HG03135 (cell line): Measurements from ENCODE around the gene GPR84.

Source experiments
- ATAC-seq: cut with Tn5 transposase; IDR thresholded peaks from one replicate; pipeline ENCODE4 v1.9.1; 2021; ENCODE audit warnings: mild to moderate bottlenecking, moderate library complexity; ENCODE audit not compliant: unreplicated experiment

GPR84 gene

DNA sequence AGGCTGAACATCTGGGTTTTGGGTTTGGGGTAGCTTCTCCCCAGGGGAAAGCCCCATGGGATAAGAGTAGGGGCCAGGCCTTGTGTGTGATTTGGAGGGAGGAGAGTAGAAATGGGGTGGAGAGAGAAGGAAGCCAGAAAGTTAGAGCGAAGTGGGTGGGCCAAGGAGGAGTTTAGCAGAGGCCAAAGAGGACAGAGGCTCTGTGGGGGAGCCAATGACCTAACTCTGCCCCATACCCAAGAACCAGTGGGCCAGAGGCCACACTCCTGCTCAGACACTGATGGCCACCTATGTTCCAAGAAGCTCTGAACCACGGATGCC is 10.9 kb upstream of the GPR84 start:
- ATAC-seq = no peak

DNA sequence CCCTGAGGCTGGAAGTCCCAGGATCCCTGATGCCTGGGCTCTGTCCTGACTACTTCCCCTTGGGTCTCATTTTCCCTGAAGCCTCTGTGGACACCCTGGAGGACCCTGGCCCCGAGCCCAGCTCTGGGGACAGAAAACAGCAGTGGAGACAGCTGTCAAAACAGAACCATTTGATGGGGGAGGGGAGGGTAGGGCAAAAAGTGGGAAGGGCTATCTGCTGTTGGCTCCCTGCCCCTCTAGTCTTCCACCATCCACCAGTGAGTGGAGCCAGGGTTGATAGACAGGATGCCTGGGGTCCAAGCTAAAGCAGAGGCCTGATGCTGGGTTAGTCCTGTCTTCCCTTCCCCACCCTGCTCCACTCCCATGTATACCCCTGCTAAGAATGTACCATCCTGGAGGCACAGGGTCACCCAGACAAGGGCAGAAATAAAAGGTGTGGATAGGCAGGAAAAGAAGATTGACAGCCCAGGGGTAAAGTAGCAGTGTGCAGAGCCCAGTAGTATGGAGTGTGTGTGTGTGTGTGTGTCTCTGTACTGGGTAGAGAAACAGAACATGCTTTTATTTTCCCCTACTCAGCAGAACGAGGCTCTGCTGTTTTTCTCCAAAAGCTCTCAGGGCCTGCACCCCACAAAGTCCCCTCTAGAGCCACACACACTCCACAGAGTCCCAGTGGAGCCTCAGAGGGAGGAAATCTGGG is 10.4 kb upstream of the GPR84 start:
- no peak for ATAC-seq

- ATAC-seq = no peak
Observed at GRCh38 chr12:54373649-54374561, 9.6 kb upstream of the GPR84 start.

DNA sequence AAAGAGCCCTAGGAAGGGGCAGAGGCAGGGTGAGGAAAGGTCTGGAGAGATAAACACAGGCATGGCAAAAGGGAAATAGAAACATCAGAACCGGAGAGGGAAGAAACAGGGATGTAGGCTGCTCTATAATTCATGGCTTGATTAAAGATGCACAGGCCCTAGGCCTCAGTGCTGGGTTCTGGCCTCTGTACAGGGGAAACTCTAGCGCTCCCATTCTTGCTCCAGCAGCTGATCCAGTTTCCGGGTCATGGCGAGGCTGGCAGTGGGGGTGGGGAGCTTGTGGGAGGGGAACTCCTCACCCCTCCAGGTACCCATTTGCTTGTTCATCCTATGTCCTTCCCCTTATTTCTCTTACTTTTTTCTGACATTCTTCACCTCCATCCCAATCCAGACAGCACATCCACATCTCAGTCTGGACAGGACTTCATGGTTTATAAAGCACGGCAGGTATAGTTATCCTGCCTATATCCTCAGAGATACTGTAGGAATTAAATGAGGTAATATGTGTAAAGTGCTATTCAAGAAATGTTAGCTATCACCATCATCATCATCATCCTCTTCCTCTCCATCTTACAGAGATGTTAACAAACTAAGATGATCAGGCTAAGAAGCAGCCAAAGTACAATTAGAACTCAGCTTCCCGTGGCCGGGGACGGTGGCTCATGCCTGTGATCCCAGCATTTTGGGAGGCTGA is 8.0 kb upstream of the GPR84 start:
- ATAC-seq = no peak

DNA sequence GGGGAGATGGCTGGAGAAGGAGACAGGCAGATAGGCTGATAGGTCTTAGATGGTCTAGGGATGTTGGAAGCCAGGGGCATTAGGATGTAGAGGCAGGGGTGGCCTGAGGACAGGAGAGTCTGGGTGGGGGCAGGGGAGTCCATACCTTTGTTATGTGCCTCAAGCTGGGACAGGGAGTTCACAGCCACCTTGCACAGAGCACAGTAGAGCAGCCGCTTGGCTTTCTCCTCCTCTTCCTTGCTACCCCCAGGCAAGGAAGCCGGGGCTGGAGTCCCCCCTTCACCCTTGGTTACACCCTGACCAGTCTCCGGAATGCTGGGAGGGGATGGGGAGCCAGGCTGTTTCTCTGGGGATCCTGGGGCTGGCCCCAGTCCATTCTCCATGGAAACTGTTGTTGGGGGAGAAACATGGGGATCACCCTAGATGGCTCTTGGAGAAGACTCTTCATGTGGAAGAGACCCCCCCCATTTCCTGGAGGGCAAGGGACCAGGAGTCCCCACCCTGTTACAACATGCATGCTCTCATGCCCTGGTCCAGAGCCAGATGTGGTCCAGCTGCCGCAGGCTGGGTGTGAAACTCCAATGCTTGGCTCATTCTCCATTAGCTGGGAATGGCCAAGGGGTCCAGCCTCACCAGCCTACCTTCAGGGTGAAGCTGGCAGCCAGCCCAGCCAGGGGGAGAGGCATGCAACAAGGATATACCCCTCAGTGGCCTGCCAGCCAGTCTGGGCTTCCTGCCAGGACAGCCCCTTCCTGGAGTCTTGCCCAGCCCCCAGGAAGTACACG is 7.2 kb upstream of the GPR84 start:
- no peak for ATAC-seq

DNA sequence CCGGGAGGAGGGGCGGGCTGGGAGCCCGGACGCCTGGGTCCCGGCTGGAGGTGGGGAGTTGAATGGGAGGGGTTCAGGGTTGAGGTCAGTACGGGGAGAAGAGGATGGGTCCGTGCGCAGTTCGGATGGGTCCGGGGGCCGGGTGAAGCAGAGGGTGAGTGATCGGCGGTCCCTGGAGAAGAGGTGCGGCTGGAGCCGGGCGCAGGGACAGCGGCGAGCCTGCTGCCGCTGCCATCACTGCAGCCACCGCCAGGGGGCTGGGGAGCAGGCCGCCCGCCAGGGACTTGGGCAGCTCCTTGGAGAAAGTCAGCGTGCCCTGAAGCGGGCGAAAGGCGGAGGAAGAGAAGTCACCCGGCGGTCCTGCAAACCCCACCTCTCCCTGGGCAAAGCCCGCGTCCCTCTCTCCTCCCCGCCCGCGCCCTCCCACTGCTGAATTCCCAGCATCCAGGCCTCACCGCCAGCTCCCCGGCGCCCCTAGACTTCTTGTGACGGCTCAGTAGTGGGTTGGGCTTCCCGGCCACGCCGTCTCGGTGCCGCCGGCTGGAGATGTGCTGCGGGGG is 6.0 kb upstream of the GPR84 start:
- ATAC-seq = no peak

- no peak for ATAC-seq
Observed at GRCh38 chr12:54369597-54370131, 5.4 kb upstream of the GPR84 start.

GRCh38 chr12:54368709-54369596 is 4.7 kb upstream of the GPR84 start:
- ATAC-seq = peak; percentile 66

DNA sequence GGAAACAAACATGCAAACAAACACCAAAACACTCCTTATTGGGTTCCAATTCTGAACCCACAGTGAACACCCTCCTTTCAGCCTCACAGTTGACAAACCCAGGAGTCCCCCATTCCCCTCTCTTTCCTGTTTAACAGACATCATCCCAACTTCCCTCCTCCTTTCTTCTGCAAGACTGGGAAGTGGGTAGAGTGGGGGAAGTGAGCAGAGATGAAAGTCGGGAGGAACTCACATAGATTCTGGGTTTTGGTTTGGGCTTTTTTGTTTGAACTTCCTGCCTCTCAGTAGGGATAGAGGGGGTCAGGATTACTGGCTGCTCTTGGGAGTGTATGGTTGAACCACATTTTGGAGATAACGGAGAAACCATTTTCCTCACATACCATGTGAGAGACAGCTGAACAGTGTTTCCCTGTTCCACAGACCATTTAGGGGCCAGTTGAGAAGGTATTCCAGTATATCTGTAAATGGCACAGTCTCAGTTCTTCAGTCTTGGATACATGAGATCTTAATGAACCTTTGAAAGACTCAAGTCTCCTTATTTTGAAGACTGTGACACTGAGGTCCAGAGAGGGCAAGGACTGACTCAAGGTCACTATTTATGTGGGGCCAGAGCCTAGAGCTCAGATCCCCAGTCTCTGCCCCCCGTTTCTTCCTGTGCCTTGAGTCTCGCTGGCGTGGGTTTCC is 3.9 kb upstream of the GPR84 start:
- ATAC-seq = peak; percentile 11

DNA sequence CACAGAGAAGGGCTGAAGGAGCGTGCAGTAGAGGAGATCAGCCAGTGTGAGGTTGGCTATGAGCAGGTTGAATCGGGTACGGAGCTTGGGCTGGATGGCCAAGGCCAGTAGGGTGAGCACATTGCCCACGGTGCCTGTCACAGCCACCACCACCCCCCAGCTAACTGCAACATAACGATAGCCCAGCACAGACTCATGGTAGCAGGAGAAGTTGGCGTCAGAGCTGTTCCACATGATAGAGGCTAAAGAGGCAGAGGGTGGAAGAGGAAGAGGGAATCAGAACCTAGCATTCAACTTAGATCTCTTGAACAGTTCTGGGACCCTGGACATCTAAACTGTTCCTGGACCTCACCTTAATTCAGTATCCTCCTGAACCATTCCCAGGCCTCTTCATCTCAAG is 668 bp downstream of the GPR84 start:
- no peak for ATAC-seq

DNA sequence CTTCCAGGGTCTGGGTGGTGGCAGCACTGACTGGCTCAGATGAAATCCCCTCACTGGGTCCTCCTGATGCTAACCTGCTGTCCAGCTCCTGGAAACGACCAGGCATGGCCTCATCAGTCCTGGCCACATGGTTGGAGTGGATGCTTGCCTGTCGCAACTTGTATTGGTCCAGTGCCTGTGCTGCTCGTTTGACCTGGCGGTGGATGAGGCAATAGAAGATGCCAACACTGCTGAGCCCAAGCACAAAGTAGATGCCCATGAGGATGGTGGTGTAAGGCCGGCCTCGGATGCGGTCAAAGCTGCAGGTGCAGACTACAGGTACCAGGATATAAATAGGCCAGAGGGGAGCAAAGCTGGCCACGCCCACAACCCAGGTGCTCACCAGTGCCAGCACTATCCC is 1.2 kb downstream of the GPR84 start:
- ATAC-seq = no peak

GRCh38 chr12:54360717-54361456 is 3.4 kb downstream of the GPR84 start:
- ATAC-seq = no peak

DNA sequence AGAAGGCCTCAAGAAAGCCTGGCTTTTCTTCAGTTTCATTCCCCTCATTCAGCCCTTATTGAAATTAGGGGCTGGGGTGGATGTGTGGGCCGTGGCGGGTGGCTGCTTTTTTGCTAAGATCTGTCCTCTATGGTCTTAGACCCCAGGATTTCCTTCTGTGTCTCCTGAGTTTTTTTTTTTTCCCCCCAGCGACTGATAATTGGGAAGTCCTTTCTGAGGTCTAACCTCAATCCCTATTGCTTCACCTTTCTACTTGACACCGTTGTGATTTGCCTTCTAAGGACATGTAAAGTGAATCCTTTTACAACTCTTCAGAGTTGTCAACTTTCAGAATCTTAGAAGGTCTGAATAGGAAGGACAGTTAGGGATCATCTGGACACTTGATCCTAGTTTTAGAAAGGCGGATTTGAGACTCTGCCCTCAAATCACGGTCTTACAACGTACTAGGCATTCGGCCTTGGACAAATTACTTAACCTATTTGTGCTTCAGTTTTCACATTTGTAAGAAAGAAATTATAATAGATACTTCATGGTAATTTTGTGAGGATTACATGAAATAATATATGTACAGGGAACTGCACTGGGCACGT is 4.4 kb downstream of the GPR84 start:
- ATAC-seq = no peak

- ATAC-seq = peak; percentile 97
Observed at GRCh38 chr12:54358945-54359761, 5.1 kb downstream of the GPR84 start.

DNA sequence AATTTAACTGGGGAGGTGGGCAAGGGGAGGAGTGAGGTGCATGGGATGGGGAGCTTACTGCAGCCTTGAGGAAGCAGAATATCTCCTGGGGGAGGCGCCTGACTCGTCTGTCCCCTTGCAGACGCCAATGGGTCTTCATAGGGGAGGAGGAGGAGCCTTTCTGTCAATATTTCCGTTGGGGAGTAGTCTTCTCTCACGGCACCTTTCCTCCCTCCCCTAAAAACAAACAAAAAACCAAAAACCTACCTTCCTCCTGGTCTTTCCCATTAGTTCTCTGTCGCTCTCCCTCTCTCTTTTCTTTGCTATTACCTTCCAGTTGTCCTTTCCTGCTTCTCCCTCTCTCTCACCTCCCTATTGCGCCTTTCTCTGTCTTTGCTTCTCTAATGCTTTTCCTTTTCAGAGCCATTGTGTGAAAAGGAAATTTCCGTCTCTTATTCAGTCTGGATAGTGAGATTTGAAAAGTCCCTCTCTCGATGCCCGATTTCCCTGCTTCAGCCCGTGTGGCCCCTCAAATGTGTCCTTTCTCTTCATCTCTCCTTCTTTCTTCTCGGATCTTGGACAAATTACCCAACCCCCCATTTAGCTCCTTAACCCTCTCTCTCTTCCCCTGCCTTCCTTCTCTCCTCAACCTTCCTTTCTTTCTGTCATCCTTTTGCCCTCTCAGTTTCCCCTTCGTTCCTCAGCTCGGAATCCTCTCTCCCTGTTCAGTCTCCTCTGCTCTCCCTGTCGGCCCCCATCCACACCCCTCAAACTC is 5.9 kb downstream of the GPR84 start:
- no peak for ATAC-seq

DNA sequence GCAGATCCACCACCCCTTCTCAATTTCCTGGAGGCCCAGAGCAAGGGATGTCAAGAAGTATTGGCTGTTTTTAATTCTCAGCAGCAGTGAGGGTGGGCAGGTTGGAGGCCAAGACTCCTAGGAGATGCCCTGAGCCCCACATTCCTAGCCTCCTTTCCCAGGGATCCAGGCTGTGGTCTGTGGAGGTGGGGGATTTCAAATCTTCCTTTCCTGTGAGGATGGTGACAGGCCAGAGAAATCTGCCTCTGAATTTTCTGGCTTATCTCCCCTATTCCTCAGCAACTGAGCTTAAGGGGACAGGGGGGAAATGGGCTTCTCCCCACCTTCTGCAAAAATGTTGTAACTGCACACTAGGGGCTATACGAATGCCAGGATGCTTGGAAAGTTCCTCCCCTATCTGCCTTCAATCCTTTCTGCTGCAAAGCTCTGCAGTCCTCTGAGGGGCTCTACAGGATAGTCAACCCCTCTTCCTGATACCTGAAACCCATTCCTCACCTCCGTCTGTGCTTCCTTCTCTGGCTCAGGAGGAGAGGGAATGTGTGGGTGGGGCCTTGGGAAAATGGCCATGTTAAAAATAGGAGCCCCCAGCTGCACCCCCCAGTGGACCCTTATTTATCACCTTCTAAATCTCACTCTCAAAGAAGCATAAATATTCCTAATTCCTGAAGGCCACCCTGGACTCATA is 6.6 kb downstream of the GPR84 start:
- no peak for ATAC-seq
